ENCODE results near the gene DSC3. TPM values are rescaled to one million over a fixed set of nuclear protein-coding genes. Genes with fewer than 3 reads are reported as not detected.

The DSC3 gene
- total RNA-seq, 1 experiment from 2014 or later = 9.8 TPM

GRCh38 chr18:31065036-31065773 is 22.7 kb upstream of the DSC3 start:
- no peak for DNase-seq
- no TSS peak for BruUV-seq (replicated peaks)
- Mint-ChIP-seq H3K9me3 (ENCODE audit: low read depth, unreplicated experiment) (no peaks in the 10 kb centered on the region), H3K27me3 (ENCODE audit: unreplicated experiment) (no peaks in the 10 kb centered on the region), H3K36me3 (ENCODE audit: insufficient read depth, unreplicated experiment) (peaks cover 15% of the 10 kb centered on the region), H3K27ac (ENCODE audit: unreplicated experiment) (no peak overlapping the region), H3K4me1 (ENCODE audit: low read depth, unreplicated experiment) (no peaks in the 10 kb centered on the region), H3K4me3 (ENCODE audit: low read depth, unreplicated experiment) (no peak overlapping the region)
- no peak for TF ChIP-seq CTCF (IDR thresholded peaks at IDR 0.05; ENCODE audit: unreplicated experiment)
- CTCF ChIA-PET = no interaction called here
- intact Hi-C loops (cut with micrococcal nuclease; ENCODE audit: unreplicated experiment) = no loop called here

GRCh38 chr18:31064130-31064529 is 21.6 kb upstream of the DSC3 start:
- CTCF ChIA-PET = no interaction called here
- intact Hi-C loops (cut with micrococcal nuclease; ENCODE audit: unreplicated experiment) = no loop called here
- TF ChIP-seq CTCF (IDR thresholded peaks at IDR 0.05; ENCODE audit: unreplicated experiment) = no peak
- no peak overlapping the region for H3K27ac Mint-ChIP-seq (ENCODE audit: unreplicated experiment)
- no peak overlapping the region for H3K4me3 Mint-ChIP-seq (ENCODE audit: low read depth, unreplicated experiment)
- peaks cover 15% of the 10 kb centered on the region for H3K36me3 Mint-ChIP-seq (ENCODE audit: insufficient read depth, unreplicated experiment)
- no peak for DNase-seq
- no TSS peak for BruUV-seq (replicated peaks)
- H3K27me3 Mint-ChIP-seq (ENCODE audit: unreplicated experiment) = no peaks in the 10 kb centered on the region
- no peaks in the 10 kb centered on the region for H3K9me3 Mint-ChIP-seq (ENCODE audit: low read depth, unreplicated experiment)
- no peaks in the 10 kb centered on the region for H3K4me1 Mint-ChIP-seq (ENCODE audit: low read depth, unreplicated experiment)

- no peak overlapping the region for H3K4me3 Mint-ChIP-seq (ENCODE audit: low read depth, unreplicated experiment)
- no peak for TF ChIP-seq CTCF (IDR thresholded peaks at IDR 0.05; ENCODE audit: unreplicated experiment)
- H3K4me1 Mint-ChIP-seq (ENCODE audit: low read depth, unreplicated experiment) = no peaks in the 10 kb centered on the region
- peak overlapping the region; percentile 21 for H3K27ac Mint-ChIP-seq (ENCODE audit: unreplicated experiment)
- no TSS peak for BruUV-seq (replicated peaks)
- CTCF ChIA-PET = interaction anchor here (0.5 to 0.6 kb wide), 2 partner anchors 60 to 177 kb away, joined by 3 to 7 read pairs; no protein-coding TSS in a partner anchor
- peaks cover 2% of the 10 kb centered on the region for H3K36me3 Mint-ChIP-seq (ENCODE audit: insufficient read depth, unreplicated experiment)
- no peak for DNase-seq
- no peaks in the 10 kb centered on the region for H3K27me3 Mint-ChIP-seq (ENCODE audit: unreplicated experiment)
- no peaks in the 10 kb centered on the region for H3K9me3 Mint-ChIP-seq (ENCODE audit: low read depth, unreplicated experiment)
- intact Hi-C loops (cut with micrococcal nuclease; ENCODE audit: unreplicated experiment) = no loop called here
Observed at GRCh38 chr18:31061945-31062344, 19.4 kb upstream of the DSC3 start.

GRCh38 chr18:31058897-31059296 is 16.4 kb upstream of the DSC3 start:
- Mint-ChIP-seq H3K4me1 (ENCODE audit: low read depth, unreplicated experiment) (no peaks in the 10 kb centered on the region), H3K9me3 (ENCODE audit: low read depth, unreplicated experiment) (no peaks in the 10 kb centered on the region), H3K4me3 (ENCODE audit: low read depth, unreplicated experiment) (no peak overlapping the region), H3K36me3 (ENCODE audit: insufficient read depth, unreplicated experiment) (no peaks in the 10 kb centered on the region), H3K27me3 (ENCODE audit: unreplicated experiment) (no peaks in the 10 kb centered on the region), H3K27ac (ENCODE audit: unreplicated experiment) (no peak overlapping the region)
- intact Hi-C loops (cut with micrococcal nuclease; ENCODE audit: unreplicated experiment) = no loop called here
- no peak for DNase-seq
- CTCF ChIA-PET = no interaction called here
- BruUV-seq (replicated peaks) = no TSS peak
- no peak for TF ChIP-seq CTCF (IDR thresholded peaks at IDR 0.05; ENCODE audit: unreplicated experiment)

Data from Calu3 (cell line).